ENCODE measurements around the gene C2CD4D. TPM values are rescaled to one million over a fixed set of nuclear protein-coding genes. Genes with fewer than 3 reads are reported as not detected.
"Not testable (repeated sequence)": the region's sequence is repeated elsewhere in the genome, so short reads cannot be mapped to it uniquely, and the experiment has no call there.

Gene C2CD4D
- total RNA-seq, 1 experiment from 2014 or later, result 0.77 TPM

DNA sequence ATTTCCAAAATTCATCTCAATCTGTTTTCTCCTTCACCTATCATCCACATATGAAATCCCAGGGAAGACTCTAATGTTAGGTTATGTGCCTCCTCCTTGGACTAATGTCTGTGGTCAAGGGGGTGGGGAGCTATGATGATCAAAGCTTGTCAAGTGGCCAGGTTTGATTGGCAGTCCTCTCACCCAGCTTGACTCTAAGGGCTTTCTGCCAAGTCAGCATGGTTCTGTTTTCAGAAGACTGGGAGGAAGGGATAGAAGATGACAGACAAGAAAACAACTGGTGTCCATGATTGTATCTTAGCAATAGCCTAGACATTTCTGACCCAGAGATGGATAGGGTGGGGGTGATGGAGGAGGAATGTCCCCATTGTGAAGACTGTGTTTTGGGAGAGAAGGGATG lies 23.0 kb upstream of the C2CD4D start:
- no peak for DNase-seq (ENCODE audit: low read depth, low spot score)
- in situ Hi-C loops (cut with HindIII; ENCODE audit: low pct_unique_long_range_greater_than_20kb, low sequenced_read_pairs), result no loop called here

- DNase-seq (ENCODE audit: low read depth, low spot score), result no peak
- in situ Hi-C loops (cut with HindIII; ENCODE audit: low pct_unique_long_range_greater_than_20kb, low sequenced_read_pairs), result no loop called here
Measured at GRCh38 chr1:151860504-151861187, 21.0 kb upstream of the C2CD4D start.

- in situ Hi-C loops (cut with HindIII; ENCODE audit: low pct_unique_long_range_greater_than_20kb, low sequenced_read_pairs), result no loop called here
- no peak for DNase-seq (ENCODE audit: low read depth, low spot score)
Measured at GRCh38 chr1:151859891-151860293, 20.3 kb upstream of the C2CD4D start.

DNA sequence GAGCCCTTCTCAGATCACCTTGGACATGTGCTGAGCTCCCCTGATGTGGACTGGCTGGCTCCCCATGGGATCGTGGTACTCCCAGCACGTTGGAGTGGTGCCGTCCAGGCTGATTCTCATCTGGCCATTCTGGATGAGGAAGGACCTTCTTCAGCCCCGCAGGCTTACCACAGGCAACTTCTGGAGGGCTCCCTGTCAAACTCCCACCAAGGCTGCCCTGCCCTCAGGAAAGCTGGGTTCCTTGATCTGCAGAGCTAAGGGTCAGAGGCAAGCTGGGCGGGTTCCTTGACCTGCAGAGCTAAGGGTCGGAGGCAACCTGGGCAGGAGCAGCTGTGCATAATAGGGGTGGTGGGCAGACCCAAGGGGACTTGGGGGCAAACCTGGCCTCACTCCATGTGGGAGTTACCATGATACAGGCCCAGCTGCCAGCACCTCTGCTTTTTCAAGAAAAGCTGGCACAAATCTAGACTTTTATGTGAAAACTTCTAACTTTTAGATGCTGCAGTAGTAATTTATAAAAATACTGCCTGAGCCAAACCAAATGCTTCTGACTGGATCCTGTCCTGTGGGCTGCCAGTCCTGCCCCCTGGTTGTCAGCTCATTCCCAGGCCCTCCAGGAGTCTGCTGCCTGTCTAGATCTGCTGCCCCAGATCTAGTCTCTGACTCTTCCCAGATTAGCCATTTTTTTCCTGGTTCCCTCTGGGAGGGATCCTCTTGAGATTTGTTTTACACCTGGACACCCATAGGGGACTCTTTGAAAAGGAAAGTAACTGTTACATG lies 19.5 kb upstream of the C2CD4D start:
- DNase-seq (ENCODE audit: low read depth, low spot score), result no peak
- in situ Hi-C loops (cut with HindIII; ENCODE audit: low pct_unique_long_range_greater_than_20kb, low sequenced_read_pairs), result no loop called here

GRCh38 chr1:151858030-151858746 lies 18.6 kb upstream of the C2CD4D start:
- in situ Hi-C loops (cut with HindIII; ENCODE audit: low pct_unique_long_range_greater_than_20kb, low sequenced_read_pairs), result no loop called here

DNA sequence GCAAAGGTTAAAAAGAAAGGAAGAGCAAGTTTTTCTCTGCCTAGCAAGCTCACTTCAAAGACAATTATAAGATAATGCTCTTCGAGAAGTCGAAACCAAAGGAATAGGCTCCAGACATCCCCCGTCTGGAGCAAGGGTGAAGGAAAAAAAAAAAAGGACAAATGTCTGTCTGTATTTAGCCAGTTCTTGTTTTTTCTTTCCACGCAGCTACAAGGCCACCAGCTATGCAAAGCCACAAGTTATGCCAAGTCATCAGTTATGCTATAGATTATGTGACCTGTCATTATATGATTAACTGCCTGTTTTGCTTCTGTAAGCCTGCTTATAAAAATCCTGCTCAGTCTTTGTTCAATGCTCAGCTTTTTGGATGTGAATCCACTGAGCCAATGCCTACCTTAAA lies 16.3 kb upstream of the C2CD4D start:
- no peak for DNase-seq (ENCODE audit: low read depth, low spot score)
- in situ Hi-C loops (cut with HindIII; ENCODE audit: low pct_unique_long_range_greater_than_20kb, low sequenced_read_pairs), result no loop called here

More at GRCh38 chr1:151858030-151858746, 18.6 kb upstream of the C2CD4D start:
- no peak for DNase-seq (ENCODE audit: low read depth, low spot score)

DNA sequence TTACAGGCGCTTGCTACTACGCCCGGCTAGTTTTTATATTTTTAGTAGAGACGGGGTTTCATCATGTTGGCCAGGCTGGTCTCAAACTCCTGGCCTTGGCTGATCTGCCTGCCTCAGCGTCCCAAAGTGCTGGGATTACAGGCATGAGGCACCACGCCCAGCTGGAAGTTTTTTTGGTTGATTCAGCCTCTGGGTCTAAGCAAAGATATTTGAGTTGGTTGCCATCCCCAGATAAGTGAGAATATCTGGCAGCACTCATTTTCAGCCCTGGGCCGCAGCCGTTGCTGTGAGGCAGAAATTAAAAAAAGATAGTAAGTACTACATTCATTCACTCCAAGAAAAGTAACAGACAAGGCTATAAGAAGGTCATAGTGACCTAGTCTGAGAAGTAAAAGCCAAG lies 15.9 kb upstream of the C2CD4D start:
- in situ Hi-C loops (cut with HindIII; ENCODE audit: low pct_unique_long_range_greater_than_20kb, low sequenced_read_pairs), result not testable (repeated sequence)

DNA sequence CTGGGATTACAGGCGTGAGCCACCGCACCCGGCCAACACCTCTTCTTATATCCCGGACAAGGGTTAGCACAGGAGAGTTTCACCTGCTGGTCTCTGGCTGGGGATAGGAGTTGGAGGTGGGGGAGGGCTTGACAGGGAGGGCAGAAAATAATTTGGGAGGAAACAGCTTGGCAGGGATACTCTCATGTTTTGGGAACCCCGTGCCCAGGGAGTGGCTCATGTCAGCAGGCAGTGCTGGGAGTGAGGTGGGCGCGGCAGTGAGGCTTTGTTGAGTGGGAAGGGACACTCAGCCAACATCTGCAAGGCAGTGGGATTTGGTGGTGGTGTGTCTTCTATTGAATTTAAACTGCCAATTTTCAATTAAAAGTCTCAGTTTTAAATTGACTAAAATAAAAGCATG lies 15.0 kb upstream of the C2CD4D start:
- DNase-seq (ENCODE audit: low read depth, low spot score), result no peak
- in situ Hi-C loops (cut with HindIII; ENCODE audit: low pct_unique_long_range_greater_than_20kb, low sequenced_read_pairs), result no loop called here

More for the DNA sequence above, 15.9 kb upstream of the C2CD4D start:
- DNase-seq (ENCODE audit: low read depth, low spot score), result not testable (repeated sequence)

- DNase-seq (ENCODE audit: low read depth, low spot score), result no peak
- in situ Hi-C loops (cut with HindIII; ENCODE audit: low pct_unique_long_range_greater_than_20kb, low sequenced_read_pairs), result no loop called here
Measured at GRCh38 chr1:151853411-151853943, 13.9 kb upstream of the C2CD4D start, which contains the start of gene THEM5. Gene THEM5, minus strand, starts transcription at chr1:151853712. Its CDS starts 147 bp downstream, at chr1:151853565.

DNA sequence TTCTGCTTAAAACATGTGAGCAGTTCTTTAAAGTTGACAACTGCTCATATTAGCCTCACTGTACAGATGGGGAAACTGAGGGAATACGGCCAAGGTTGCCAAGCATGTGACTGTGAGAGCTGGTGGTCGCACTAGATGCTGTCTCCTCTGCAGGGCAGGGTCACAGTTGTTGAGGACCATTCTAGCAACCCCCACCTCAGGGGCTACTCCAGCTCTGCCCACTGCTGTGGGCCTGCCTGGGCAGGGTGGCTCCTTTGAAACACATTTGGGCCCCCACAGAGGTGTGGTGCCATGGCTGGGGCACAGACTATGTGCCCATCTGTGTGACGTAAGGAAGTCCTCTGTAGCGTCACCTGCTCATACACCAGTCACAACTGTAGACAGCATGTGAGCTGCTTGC lies 13.1 kb upstream of the C2CD4D start:
- in situ Hi-C loops (cut with HindIII; ENCODE audit: low pct_unique_long_range_greater_than_20kb, low sequenced_read_pairs), result no loop called here
- no peak for DNase-seq (ENCODE audit: low read depth, low spot score)

- no peak for DNase-seq (ENCODE audit: low read depth, low spot score)
- in situ Hi-C loops (cut with HindIII; ENCODE audit: low pct_unique_long_range_greater_than_20kb, low sequenced_read_pairs), result no loop called here
Measured at GRCh38 chr1:151851886-151852285, 12.3 kb upstream of the C2CD4D start.

DNA sequence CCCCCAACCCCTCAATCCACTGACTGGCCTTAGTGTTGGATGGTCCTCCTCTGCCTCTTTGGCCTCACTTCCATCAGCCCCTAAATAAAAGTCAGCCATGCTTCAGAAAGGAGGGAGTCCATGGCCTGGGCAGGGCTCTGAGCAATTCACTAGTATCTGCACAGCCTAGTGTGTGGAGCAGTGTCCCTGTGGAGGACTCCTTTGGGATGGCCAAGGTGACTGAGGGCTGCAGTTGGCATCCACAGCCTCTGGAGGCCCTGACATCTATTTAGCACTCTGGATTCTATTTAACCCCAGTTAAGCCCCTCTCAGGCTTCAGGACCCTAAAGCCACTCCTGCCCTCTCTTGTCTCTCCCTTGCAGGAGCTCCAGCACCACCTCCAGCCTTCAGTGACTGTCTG lies 10.3 kb upstream of the C2CD4D start:
- in situ Hi-C loops (cut with HindIII; ENCODE audit: low pct_unique_long_range_greater_than_20kb, low sequenced_read_pairs), result no loop called here
- no peak for DNase-seq (ENCODE audit: low read depth, low spot score)

DNA sequence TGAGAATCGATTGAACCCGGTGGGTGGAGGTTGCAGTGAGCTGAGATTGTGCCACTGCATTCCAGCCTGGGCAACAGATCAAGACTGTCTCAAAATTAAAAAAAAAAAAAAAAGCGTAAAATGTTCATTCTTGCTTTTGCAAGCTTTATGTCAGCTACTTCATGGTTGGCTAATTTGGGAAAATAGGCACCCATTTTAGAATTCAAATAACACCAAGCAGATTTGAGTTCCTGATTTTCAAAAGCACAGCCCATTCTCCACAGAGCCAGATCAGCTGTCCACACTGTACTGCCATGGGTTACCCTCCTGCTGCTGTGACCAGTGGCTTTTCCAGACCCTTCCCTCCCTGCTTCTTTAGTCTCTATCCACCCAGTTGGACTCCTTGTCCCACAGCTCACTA lies 9.5 kb upstream of the C2CD4D start:
- in situ Hi-C loops (cut with HindIII; ENCODE audit: low pct_unique_long_range_greater_than_20kb, low sequenced_read_pairs), result no loop called here
- no peak for DNase-seq (ENCODE audit: low read depth, low spot score)

- DNase-seq (ENCODE audit: low read depth, low spot score), result no peak
- in situ Hi-C loops (cut with HindIII; ENCODE audit: low pct_unique_long_range_greater_than_20kb, low sequenced_read_pairs), result no loop called here
Measured at GRCh38 chr1:151847867-151848596, 8.4 kb upstream of the C2CD4D start.

DNA sequence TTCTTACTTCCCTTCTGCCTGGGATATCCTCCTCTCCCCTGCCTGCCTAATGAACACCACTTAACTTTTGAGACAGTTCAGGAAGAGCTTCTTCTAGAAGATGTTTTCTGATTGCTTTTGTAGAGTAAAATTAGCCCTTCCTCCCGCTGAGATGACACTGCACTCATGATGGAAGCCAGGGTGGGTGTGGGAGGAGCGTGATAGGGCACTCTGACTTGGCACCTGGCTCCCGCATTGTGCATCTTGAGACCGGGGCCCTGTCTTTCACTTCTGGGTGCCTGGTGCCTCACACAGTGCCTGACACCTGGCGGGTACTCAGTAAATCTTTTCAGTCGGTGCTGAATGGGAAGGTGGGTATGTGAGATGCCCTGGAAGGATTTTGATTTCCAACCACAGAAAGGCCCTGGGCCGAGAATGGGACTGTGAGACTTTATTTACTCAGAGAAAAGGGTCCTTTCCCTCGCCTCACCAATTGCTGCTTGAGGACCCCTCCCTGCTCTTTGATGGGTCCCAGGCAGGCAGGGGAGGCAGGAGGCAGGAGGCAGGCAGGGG lies 7.1 kb upstream of the C2CD4D start:
- in situ Hi-C loops (cut with HindIII; ENCODE audit: low pct_unique_long_range_greater_than_20kb, low sequenced_read_pairs), result no loop called here
- no peak for DNase-seq (ENCODE audit: low read depth, low spot score)

GRCh38 chr1:151846062-151846568 lies 6.5 kb upstream of the C2CD4D start:
- DNase-seq (ENCODE audit: low read depth, low spot score), result peak; percentile 61

DNA sequence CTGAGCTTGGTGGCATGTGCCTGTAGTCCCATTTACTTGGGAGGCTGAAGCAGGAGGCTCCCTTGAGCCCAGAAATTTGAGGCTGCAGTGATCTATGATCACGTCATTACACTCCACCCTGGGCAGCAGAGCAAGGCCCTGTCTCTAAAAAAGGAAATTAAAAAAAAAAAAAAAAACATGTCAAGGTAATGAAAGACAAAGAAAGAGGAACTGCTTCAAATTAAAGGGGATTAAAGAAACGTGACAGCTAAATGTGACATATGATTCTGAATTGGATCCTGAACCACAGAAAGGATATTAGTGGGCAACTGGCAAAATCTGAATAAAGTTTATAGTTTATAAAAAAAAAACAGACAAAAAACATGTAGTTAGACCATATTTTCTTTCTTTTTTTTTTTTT lies 3.8 kb upstream of the C2CD4D start:
- in situ Hi-C loops (cut with HindIII; ENCODE audit: low pct_unique_long_range_greater_than_20kb, low sequenced_read_pairs), result no loop called here
- DNase-seq (ENCODE audit: low read depth, low spot score), result no peak

More at GRCh38 chr1:151846062-151846568, 6.5 kb upstream of the C2CD4D start:
- in situ Hi-C loops (cut with HindIII; ENCODE audit: low pct_unique_long_range_greater_than_20kb, low sequenced_read_pairs), result no loop called here

Measured in SK-MEL-5 (cell line).